SU-DHL-6 (cell line): ENCODE measurements around the gene RSPO3.

Experiments used
- H2AFZ ChIP-seq: fragments of 200-600 bp; sonication (generic); 2 replicates; pipeline ENCODE4 v1.6.1; 2014; ENCODE audit warnings: low read depth, mild to moderate bottlenecking, moderate library complexity, mixed read lengths, antibody characterized with exemption, low read length; ENCODE audit not compliant: severe bottlenecking
- H3F3A ChIP-seq: fragments of 200-600 bp; shearing (Covaris generic); 2 replicates; pipeline ENCODE4 v1.6.0; 2016; ENCODE audit warnings: antibody characterized with exemption, mild to moderate bottlenecking; ENCODE audit not compliant: insufficient read depth
- H3K27ac ChIP-seq: fragments of 200-600 bp; sonication (generic); 2 replicates; pipeline ENCODE4 v1.5.1; 2016; ENCODE audit warnings: low read depth, mild to moderate bottlenecking, low read length, moderate library complexity, mixed read lengths
- H3K27me3 ChIP-seq: fragments of 200-600 bp; sonication (generic), shearing (Covaris generic); 2 replicates; pipeline ENCODE4 v1.6.0; 2014; ENCODE audit warnings: mild to moderate bottlenecking, low read length
- H3K36me3 ChIP-seq: fragments of 200-600 bp; sonication (generic); 2 replicates; pipeline ENCODE4 v1.6.1; 2014; ENCODE audit warnings: mild to moderate bottlenecking, low read length, mixed read lengths
- H3K4me2 ChIP-seq: fragments of 300-600, 200-600 bp; shearing (Covaris generic), sonication (generic); 2 replicates; pipeline ENCODE4 v1.6.0; 2014; ENCODE audit warnings: low read length, low read depth, mild to moderate bottlenecking; ENCODE audit not compliant: poor library complexity, severe bottlenecking
- H3K4me3 ChIP-seq: fragments of 200-600 bp; sonication (generic); 2 replicates; pipeline ENCODE4 v1.5.1; 2014; ENCODE audit warnings: antibody characterized with exemption, low read length, mild to moderate bottlenecking, mixed read lengths; ENCODE audit not compliant: insufficient read depth, poor library complexity, severe bottlenecking
- H3K79me2 ChIP-seq: fragments of 200-600 bp; sonication (generic); 2 replicates; pipeline ENCODE4 v1.6.1; 2014; ENCODE audit warnings: mild to moderate bottlenecking, low read length, moderate library complexity; ENCODE audit not compliant: insufficient read depth
- H3K9ac ChIP-seq: fragments of 200-600 bp; sonication (generic); 2 replicates; pipeline ENCODE4 v1.7.0; 2014; ENCODE audit warnings: mild to moderate bottlenecking, low read length
- H3K9me2 ChIP-seq: fragments of 200-600 bp; sonication (generic); replicated peaks from 2 replicates; pipeline ENCODE4 v1.6.1; 2014; ENCODE audit warnings: low read length; ENCODE audit not compliant: insufficient read depth
- H3K9me3 ChIP-seq: fragments of 200-600 bp; sonication (generic); 2 replicates; pipeline ENCODE4 v1.6.1; 2014; ENCODE audit warnings: low read length, mixed read lengths; ENCODE audit not compliant: insufficient read depth
- H4K20me1 ChIP-seq: fragments of 200-600 bp; sonication (generic); 2 replicates; pipeline ENCODE4 v1.6.1; 2014; ENCODE audit warnings: low read depth, mild to moderate bottlenecking, antibody characterized with exemption, low read length, moderate library complexity, mixed read lengths
- CTCF ChIP-seq: fragments of 200-600 bp; sonication (generic); IDR thresholded peaks from one replicate; pipeline ENCODE4 v1.5.1; 2017; ENCODE audit warnings: antibody characterized with exemption, mild to moderate bottlenecking, low read length, moderate library complexity; ENCODE audit not compliant: insufficient read depth, poor library complexity, severe bottlenecking
- EZH2phosphoT487 ChIP-seq: fragments of 200-600 bp; sonication (generic), shearing (Covaris generic); conservative IDR thresholded peaks from 2 replicates; pipeline ENCODE4 v1.6.1; 2018; ENCODE audit warnings: mild to moderate bottlenecking, antibody characterized with exemption, low read length, moderate library complexity, mixed read lengths

RSPO3 gene

DNA sequence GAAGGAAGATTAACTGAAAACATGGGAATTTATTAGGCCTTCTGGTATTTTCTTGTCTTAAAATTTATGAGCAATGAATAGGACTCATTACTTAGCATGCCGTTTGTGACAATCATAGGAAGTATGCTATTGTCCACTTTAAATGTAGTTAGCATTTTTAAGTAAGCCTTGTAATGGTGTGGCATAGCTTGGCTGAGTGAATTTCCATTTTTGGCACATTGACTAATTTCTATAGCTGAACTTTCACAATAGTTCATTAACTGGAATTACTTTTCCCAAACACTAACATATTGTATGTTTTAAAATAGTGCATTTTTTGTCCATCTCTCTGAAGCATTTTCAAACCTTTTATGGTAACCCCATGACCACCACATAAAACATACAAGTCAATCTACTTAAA lies 15.7 kb downstream of the RSPO3 start:
- Histone ChIP-seq H3K4me2 (no peak overlapping the region), H3K9me2 (no peaks in the 10 kb centered on the region), H3K9me3 (no peaks in the 10 kb centered on the region), H3K4me3 (no peak overlapping the region), H3K27ac (no peak overlapping the region), H3K36me3 (no peaks in the 10 kb centered on the region), H3K79me2 (no peaks in the 10 kb centered on the region), H3K27me3 (no peaks in the 10 kb centered on the region), H3K9ac (no peak overlapping the region), H2AFZ (no peak overlapping the region), H3F3A (no peaks in the 10 kb centered on the region), H4K20me1 (no peaks in the 10 kb centered on the region)
- TF ChIP-seq CTCF: no peak
- no peak for TF ChIP-seq EZH2phosphoT487

DNA sequence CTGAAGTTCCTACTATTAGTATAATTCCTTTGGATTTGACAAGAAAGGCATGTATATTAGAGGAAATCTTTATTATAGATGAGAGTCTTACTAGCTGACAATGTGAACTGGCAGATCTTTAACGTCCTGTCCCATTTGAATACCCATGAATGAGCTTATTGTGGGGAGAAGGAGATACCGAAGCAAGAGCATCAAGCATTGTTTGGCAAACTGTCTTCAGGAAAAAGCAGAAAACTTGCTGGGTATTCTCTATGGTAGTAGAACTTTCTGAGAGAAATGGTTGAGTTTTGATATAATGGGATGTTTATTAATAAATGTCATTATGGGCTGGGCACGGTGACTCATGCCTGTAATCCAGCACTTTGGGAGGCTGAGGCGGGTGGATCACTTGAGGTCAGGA lies 18.3 kb downstream of the RSPO3 start:
- Histone ChIP-seq H3K9me3 (no peaks in the 10 kb centered on the region), H3K4me2 (no peak overlapping the region), H3K36me3 (no peaks in the 10 kb centered on the region), H3K79me2 (no peaks in the 10 kb centered on the region), H3K4me3 (no peak overlapping the region), H2AFZ (no peak overlapping the region), H3K27ac (no peak overlapping the region), H3K9me2 (no peaks in the 10 kb centered on the region), H3K27me3 (no peaks in the 10 kb centered on the region), H4K20me1 (no peaks in the 10 kb centered on the region), H3K9ac (no peak overlapping the region), H3F3A (no peaks in the 10 kb centered on the region)
- no peak for TF ChIP-seq EZH2phosphoT487
- TF ChIP-seq CTCF: no peak

DNA sequence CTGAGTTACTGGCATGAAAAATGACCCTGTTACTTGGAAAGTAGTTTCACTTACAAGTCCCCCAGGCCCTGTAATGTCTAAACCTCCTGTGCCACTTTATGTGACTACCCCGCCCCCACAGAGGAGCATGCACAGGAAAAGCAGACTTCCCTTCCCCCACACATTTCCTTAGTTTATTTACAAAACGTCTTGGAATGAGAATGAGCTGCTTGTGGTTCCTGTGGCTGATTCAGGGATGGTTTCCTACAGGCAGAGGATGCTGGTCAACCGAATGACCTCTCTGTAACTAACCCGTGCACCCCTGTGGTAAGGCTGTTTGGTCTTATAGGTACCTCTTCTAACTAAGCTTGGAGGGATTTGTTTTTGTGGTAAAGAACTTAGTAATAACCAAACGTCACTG lies 28.5 kb downstream of the RSPO3 start:
- Histone ChIP-seq H3K9me3 (no peaks in the 10 kb centered on the region), H3K4me3 (no peak overlapping the region), H3K27me3 (no peaks in the 10 kb centered on the region), H2AFZ (no peak overlapping the region), H3K4me2 (no peak overlapping the region), H3F3A (no peaks in the 10 kb centered on the region), H3K79me2 (no peaks in the 10 kb centered on the region), H3K36me3 (no peaks in the 10 kb centered on the region), H4K20me1 (no peaks in the 10 kb centered on the region), H3K9me2 (peaks cover 5% of the 10 kb centered on the region; the same call in 1 of the 2 replicates), H3K27ac (no peak overlapping the region), H3K9ac (no peak overlapping the region)
- no peak for TF ChIP-seq EZH2phosphoT487
- TF ChIP-seq CTCF: no peak

GRCh38 chr6:127147534-127147933 lies 29.1 kb downstream of the RSPO3 start:
- H3F3A ChIP-seq: no peaks in the 10 kb centered on the region
- H3K9me2 ChIP-seq: peaks cover 5% of the 10 kb centered on the region; the same call in 1 of the 2 replicates
- H3K9me3 ChIP-seq: no peaks in the 10 kb centered on the region
- H3K4me2 ChIP-seq: no peak overlapping the region
- no peak overlapping the region for H3K9ac ChIP-seq
- no peak overlapping the region for H2AFZ ChIP-seq
- H3K27ac ChIP-seq: no peak overlapping the region
- H4K20me1 ChIP-seq: no peaks in the 10 kb centered on the region
- H3K27me3 ChIP-seq: no peaks in the 10 kb centered on the region
- no peaks in the 10 kb centered on the region for H3K36me3 ChIP-seq
- H3K4me3 ChIP-seq: no peak overlapping the region
- no peak for TF ChIP-seq EZH2phosphoT487
- no peaks in the 10 kb centered on the region for H3K79me2 ChIP-seq
